Activated naive CD4-positive, alpha-beta T cell treated with anti-CD3 and anti-CD28 coated beads, Interleukin-2, amount 50 U/mL, for 24 hours (primary cell): ENCODE data around the gene P4HA1.
"Not testable (repeated sequence)": the region's sequence is repeated elsewhere in the genome, so short reads cannot be mapped to it uniquely, and the experiment has no call there.

Experiments
- H3K27ac Mint-ChIP-seq: one replicate; pipeline ENCODE4 v1.8.0; 2021; ENCODE audit warnings: mild to moderate bottlenecking, mixed read lengths
- H3K27me3 Mint-ChIP-seq: one replicate; pipeline ENCODE4 v1.8.0; 2021; ENCODE audit warnings: mixed read lengths
- H3K36me3 Mint-ChIP-seq: one replicate; pipeline ENCODE4 v1.8.0; 2021; ENCODE audit warnings: mixed read lengths
- H3K4me1 Mint-ChIP-seq: one replicate; pipeline ENCODE4 v1.8.0; 2021; ENCODE audit warnings: mixed read lengths
- H3K4me3 Mint-ChIP-seq: one replicate; pipeline ENCODE4 v1.8.0; 2021; ENCODE audit warnings: mild to moderate bottlenecking, mixed read lengths
- H3K9me3 Mint-ChIP-seq: one replicate; pipeline ENCODE4 v1.8.0; 2021; ENCODE audit warnings: mixed read lengths

Gene P4HA1

DNA sequence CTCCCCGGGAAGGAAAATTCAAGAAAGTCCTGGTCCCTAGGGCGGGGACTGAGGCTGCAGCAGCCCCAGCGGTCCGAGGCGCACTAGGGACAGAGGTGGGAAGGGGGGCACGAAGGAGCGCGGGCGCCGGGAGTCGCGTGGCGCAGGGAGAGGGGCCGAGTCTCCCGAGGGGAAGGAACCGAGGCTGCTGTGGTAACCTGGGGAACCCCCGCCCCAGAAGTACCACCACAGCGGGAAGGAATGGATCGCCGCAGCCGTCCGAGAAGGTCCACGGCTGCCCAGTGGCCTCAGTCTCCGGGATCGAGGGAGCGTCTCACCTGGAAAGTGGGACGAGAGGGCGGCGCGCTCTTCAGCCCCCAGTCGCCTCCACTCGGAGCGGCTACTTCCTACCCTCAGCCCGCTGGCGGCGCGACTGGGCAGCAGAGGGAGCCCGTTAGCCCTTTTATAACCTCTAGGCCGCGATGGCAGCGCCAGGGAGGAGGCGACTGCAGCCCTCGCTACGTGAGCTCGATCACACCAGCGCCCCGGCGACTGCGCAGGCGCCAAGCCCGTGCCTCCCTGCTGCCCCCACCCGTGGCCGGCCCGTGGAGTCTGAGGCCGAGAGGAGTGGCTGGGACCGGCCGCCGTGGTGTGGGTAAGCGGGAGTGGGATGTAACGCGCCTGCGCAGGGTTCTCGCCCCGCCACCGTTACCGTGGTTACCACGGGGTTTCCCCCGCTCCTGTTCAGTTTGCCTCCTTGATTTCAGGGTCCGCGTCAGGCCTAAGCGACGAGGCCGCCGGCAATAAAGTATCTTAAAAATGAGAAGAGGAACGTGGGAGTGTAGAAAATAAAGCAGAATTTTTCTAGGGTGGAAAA, at the start of gene P4HA1:
TSS of gene P4HA1 (minus strand) at position 418 of the 856 bp plus-strand sequence. CDS start 21,983 bp downstream, outside the sequence.
- Mint-ChIP-seq H3K36me3 (peaks cover 1% of the 10 kb centered on the region), H3K9me3 (no peaks in the 10 kb centered on the region), H3K27ac (peak within 1 kb of the TSS; percentile 93), H3K4me3 (peak within 1 kb of the TSS; percentile 98), H3K4me1 (peaks cover 40% of the 10 kb centered on the region), H3K27me3 (no peaks in the 10 kb centered on the region)

DNA sequence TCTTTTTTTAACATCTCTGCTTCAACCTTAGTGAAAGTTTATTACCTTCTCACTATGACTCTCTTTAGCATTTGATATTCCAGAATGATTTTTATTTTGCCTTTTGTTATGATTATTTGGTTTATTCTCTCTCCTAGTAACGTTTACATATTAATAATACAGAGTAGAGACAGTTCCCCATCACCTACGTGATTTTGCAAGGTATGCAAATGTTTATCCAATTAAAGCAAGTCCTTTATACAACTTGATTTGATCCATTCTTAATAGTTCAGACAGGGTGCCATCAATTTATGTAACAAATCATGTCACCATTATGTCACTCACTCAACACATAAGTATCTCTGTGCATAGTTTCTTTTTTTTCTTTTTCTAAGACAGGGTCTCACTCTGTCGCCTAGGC, 44.9 kb upstream of the P4HA1 start:
- Mint-ChIP-seq H3K4me3 (no peak overlapping the region), H3K27me3 (no peaks in the 10 kb centered on the region), H3K4me1 (no peaks in the 10 kb centered on the region), H3K36me3 (peaks cover 20% of the 10 kb centered on the region), H3K27ac (no peak overlapping the region), H3K9me3 (no peaks in the 10 kb centered on the region)

DNA sequence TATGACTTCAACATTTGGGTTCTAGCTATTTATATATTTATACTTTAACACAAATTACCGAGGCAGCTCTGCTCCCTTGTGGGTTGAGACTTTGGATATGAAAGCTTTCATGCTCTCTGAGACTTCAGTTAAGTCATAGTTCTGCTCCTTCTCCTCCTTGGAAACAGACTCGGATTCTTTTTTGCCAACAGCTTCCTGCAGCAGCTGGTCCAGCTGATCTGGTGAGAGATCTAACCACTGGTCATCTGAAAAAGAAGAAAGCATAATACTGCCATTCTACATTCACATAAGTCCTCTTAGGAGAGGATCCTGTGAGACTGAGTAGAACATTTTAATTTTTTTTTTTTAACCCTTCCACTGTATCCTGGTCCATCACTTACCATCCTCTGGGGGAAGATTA, 42.6 kb upstream of the P4HA1 start:
- no peaks in the 10 kb centered on the region for H3K27me3 Mint-ChIP-seq
- H3K4me3 Mint-ChIP-seq = no peak overlapping the region
- no peak overlapping the region for H3K27ac Mint-ChIP-seq
- H3K9me3 Mint-ChIP-seq = no peaks in the 10 kb centered on the region
- H3K4me1 Mint-ChIP-seq = no peaks in the 10 kb centered on the region
- H3K36me3 Mint-ChIP-seq = peaks cover 24% of the 10 kb centered on the region

DNA sequence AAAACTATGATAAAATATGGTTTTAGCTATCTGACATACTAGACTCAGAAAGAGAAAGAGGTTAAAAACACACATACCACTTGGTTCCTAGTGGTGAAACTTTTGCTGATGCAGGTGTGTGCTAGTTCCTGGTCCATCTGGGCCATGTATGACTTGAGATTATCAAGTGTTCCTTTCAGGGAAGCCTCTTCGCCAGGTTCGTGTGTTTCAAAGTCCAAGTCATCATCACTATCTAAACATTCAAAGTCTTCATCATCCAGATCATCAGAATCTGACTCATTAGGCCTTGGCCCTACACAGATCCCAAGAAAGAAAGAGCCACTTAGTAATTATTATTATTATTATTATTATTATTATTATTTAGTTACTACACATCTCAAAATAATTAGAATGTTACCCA, 40.0 kb upstream of the P4HA1 start:
- no peaks in the 10 kb centered on the region for H3K27me3 Mint-ChIP-seq
- H3K36me3 Mint-ChIP-seq = peaks cover 18% of the 10 kb centered on the region
- H3K4me1 Mint-ChIP-seq = no peaks in the 10 kb centered on the region

DNA sequence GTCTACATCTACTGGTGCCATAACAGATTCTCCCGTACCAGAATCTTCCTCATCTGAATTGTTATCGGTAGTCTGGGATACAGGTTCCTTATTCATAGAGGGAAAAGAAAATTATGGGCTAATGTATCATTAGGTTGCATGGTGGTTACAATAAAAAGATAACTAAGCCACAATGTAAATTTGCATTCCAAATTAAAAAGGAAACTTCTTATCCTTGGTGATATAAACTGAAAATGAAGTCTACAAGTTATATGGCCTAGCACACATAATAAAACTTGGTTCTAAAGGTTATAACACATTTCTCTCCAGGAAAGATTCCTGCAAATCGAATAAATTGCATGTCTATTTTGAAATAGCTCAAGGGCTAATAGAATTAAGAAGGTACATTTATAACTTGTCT, 38.1 kb upstream of the P4HA1 start:
- peaks cover 21% of the 10 kb centered on the region for H3K36me3 Mint-ChIP-seq
- no peaks in the 10 kb centered on the region for H3K9me3 Mint-ChIP-seq
- H3K27ac Mint-ChIP-seq = no peak overlapping the region
- H3K4me1 Mint-ChIP-seq = no peaks in the 10 kb centered on the region
- no peaks in the 10 kb centered on the region for H3K27me3 Mint-ChIP-seq
- no peak overlapping the region for H3K4me3 Mint-ChIP-seq

More for the DNA sequence above, 40.0 kb upstream of the P4HA1 start:
- no peak overlapping the region for H3K27ac Mint-ChIP-seq
- H3K9me3 Mint-ChIP-seq = no peaks in the 10 kb centered on the region
- H3K4me3 Mint-ChIP-seq = no peak overlapping the region

DNA sequence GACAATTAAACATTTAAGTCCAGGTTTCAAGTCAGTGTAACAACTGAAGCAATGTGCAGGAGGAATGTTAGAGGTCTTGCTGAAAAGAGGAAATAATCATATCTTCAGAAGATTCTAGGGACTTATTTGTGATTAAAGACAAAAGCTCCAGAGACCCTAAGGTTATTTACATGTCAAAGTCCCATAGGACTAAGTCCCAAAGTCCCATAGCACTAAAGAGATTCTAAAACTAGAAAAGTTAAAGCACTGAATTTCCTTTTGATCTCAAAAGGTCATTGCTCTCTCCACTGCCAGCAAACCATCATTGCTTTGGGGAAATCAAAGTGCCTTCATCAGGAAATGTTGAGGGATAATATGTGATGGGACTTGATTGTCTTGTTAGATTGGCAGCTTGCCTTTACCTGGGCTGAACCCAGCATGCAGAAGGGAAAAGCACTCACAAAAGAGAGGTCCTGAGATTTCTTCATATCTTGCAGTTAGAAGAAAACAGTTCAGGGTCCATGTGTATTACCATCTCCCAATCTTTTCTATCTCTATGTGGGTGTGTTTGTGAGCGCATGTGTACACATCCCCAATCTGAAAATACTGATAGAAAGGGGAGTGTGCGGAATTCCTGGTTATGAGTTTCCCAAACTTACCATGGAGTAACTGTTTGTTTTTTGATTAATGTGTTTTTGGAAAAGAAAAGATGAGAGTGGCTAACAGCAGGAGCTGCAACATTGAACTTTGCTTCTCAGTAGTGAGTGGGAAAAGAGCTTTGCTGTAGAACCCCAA, 35.4 kb upstream of the P4HA1 start:
- Mint-ChIP-seq H3K27ac (no peak overlapping the region), H3K36me3 (peaks cover 18% of the 10 kb centered on the region), H3K4me1 (no peaks in the 10 kb centered on the region), H3K9me3 (no peaks in the 10 kb centered on the region), H3K27me3 (no peaks in the 10 kb centered on the region), H3K4me3 (no peak overlapping the region)

DNA sequence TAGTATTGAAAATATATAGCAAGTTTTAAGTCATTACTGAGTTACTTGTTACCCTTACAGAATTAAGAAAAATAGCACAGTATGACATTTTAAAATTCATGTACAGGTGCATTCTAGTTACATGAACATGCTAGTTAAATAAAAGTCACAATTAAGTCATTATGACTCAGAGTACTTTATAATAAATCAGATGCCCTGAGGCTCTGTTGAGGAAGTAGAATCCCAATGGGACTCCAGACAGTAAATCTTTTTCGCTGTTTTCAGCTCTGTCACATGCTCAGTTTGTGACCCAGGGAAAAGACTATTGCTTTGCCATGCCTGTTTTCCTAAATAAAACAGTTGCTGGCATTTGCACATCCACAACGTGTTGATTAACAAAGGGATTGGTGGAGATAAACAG, 34.6 kb upstream of the P4HA1 start:
- peaks cover 14% of the 10 kb centered on the region for H3K36me3 Mint-ChIP-seq
- no peaks in the 10 kb centered on the region for H3K9me3 Mint-ChIP-seq
- no peaks in the 10 kb centered on the region for H3K4me1 Mint-ChIP-seq
- H3K4me3 Mint-ChIP-seq = no peak overlapping the region
- H3K27me3 Mint-ChIP-seq = no peaks in the 10 kb centered on the region
- H3K27ac Mint-ChIP-seq = no peak overlapping the region

DNA sequence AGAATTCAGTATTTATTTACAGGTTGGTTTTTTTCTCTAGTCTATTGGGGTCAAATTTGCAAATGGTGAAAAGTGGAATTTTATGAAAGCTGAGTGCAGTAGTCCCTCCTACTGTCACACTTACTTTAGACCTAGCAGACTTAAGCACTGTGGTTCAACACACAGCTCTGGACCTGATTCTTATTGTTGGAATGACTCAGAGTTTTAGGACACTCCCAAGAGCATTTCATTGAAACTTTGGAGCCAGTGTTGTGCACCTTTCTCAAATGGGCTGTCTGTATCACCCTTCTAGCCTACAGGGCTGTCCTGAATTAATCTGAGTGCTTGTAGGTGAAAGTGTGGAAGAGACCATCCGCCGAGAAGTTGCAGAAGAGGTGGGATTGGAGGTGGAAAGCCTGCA, 29.7 kb upstream of the P4HA1 start:
- no peaks in the 10 kb centered on the region for H3K9me3 Mint-ChIP-seq
- H3K36me3 Mint-ChIP-seq = peaks cover 11% of the 10 kb centered on the region
- no peak overlapping the region for H3K27ac Mint-ChIP-seq
- no peak overlapping the region for H3K4me3 Mint-ChIP-seq
- H3K4me1 Mint-ChIP-seq = no peaks in the 10 kb centered on the region
- H3K27me3 Mint-ChIP-seq = no peaks in the 10 kb centered on the region

DNA sequence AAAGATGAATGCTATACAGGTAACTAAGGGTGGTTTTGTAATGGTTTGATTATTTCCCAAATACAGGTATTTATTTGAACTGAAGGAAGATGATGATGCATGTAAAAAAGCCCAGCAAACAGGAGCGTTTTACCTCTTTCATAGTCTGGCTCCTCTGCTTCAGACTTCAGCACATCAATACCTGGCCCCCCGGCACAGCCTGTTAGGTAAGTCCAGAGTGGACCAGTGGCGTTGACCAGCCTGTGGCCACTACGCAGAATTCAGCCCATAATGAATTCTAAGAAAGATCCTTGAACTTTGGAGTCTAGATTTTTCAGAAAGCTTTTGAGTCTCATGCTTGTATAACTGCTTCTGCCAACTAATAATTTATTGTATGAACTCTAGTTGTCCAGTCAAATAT, 23.3 kb upstream of the P4HA1 start:
- H3K27me3 Mint-ChIP-seq = no peaks in the 10 kb centered on the region
- peaks cover 6% of the 10 kb centered on the region for H3K36me3 Mint-ChIP-seq
- H3K4me3 Mint-ChIP-seq = no peak overlapping the region
- H3K9me3 Mint-ChIP-seq = no peaks in the 10 kb centered on the region
- H3K4me1 Mint-ChIP-seq = peaks cover 10% of the 10 kb centered on the region
- no peak overlapping the region for H3K27ac Mint-ChIP-seq

DNA sequence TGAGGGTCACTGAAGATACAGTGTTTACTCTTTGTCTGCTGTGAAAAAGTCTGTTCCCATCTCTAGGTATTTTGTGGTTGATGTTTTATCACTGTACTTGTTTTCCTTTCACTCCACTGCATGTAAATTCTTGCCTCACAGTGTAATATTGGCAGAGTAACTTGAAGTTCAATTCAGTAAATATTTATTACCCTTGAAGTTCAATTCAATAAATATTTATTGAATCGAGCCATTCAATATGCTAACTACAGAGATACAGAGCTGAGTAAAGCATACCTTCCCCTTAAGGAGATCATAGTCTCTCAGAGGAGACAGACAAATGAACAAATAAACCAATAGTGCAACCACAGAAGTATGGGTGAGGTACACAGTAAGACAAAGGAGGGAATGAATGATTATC, 22.8 kb upstream of the P4HA1 start:
- Mint-ChIP-seq H3K4me3 (no peak overlapping the region), H3K27ac (no peak overlapping the region), H3K9me3 (no peaks in the 10 kb centered on the region), H3K27me3 (no peaks in the 10 kb centered on the region), H3K4me1 (peaks cover 10% of the 10 kb centered on the region), H3K36me3 (peaks cover 6% of the 10 kb centered on the region)

DNA sequence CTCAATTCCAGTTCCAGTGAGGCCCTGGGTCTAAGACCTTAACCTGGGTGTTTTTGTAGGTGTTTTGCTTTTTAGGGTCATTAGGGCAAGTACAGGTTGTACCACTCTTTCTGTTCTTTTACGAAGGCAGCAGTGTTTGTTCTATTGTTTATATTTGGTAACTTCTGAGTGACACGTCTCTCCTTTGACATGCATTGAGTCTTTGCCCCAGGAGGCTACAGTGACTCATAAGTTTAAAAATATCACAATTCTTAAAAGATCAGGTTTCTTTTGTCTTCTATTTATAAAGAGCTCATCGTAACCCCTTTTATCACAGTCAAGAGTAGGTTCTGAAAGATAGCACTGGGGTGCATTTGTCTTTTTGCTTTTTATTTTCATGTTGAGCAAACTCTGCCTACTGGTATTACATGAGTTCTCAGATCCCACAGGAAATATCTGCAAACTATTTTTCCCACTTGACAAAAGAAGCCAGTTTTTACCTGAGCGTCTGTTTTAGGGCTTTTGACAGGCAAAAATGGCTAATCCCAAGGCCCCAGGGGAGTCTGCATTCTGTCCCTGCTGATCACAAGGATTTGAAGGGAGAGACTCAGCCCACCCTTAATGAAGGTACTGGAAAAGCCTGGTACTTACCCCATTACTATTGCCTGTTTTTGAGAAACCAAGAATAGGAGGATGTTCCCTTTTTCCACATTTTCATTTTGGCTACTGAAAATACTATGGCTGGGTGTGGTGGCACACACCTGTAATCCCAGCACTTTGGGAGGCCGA, 21.5 kb upstream of the P4HA1 start:
- Mint-ChIP-seq H3K9me3 (no peaks in the 10 kb centered on the region), H3K4me1 (peaks cover 10% of the 10 kb centered on the region), H3K27ac (no peak overlapping the region), H3K27me3 (no peaks in the 10 kb centered on the region), H3K36me3 (peaks cover 6% of the 10 kb centered on the region), H3K4me3 (no peak overlapping the region)

DNA sequence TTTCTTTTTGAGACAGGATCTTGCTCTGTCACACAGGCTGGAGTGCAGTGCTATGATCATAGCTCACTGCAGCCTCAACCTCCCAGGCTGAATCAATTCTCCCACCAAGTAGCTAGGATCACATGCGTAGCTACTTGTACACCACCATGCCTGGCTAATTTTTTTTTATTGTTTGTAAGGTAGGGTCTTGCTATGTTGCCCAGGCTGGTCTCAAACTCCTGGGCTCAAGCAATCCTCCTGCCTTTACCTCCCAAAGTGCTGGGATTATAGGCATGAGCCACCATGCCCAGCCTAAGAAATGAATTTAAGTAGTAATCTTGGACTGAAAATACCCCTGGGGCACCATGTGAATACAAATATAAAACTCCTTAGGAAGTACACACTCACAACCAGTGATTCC, 19.4 kb upstream of the P4HA1 start:
- no peak overlapping the region for H3K27ac Mint-ChIP-seq
- peaks cover 6% of the 10 kb centered on the region for H3K36me3 Mint-ChIP-seq

DNA sequence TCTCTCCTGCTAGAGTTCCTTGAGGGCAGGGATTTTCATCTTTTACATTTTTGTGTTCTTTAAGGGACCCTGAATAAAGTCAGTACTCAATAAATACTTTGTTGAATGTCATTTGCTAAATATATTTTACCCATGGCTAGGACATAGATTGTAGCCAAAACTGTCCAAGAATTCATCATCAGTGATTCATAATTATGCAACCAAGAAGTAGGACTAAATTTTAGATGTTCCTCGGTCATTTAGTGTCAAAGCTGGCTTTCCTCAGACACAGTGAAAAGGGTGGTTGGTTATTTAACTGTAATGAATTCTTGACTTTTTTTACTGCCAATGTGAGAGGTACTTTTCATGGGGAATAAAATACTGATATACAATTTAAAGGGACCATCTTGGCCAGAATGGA, 16.9 kb upstream of the P4HA1 start:
- Mint-ChIP-seq H3K27me3 (no peaks in the 10 kb centered on the region), H3K4me1 (peaks cover 19% of the 10 kb centered on the region), H3K9me3 (no peaks in the 10 kb centered on the region), H3K27ac (no peak overlapping the region), H3K4me3 (no peak overlapping the region), H3K36me3 (peaks cover 3% of the 10 kb centered on the region)

More for the DNA sequence above, 19.4 kb upstream of the P4HA1 start:
- H3K27me3 Mint-ChIP-seq = no peaks in the 10 kb centered on the region
- peaks cover 16% of the 10 kb centered on the region for H3K4me1 Mint-ChIP-seq
- no peaks in the 10 kb centered on the region for H3K9me3 Mint-ChIP-seq
- H3K4me3 Mint-ChIP-seq = no peak overlapping the region

DNA sequence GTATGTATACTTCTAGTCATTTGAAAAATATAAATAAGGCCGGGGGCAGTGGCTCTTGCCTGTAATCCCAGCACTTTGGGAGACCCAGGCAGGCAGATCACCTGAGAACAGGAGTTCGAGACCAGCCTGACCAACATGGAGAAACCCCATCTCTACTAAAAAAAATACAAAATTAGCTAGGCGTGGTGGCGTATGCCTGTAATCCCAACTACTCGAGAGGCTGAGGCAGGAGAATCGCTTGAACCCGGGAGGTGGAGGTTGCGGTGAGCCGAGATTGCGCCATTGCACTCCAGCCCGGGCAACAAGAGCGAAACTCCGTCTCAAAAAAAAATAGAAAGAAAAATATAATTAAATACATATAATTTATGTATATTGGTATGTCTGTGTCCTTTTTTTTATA, 15.4 kb upstream of the P4HA1 start:
- Mint-ChIP-seq H3K4me1 (peaks cover 14% of the 10 kb centered on the region), H3K27ac (peak overlapping the region; percentile 51)
- H3K4me3 Mint-ChIP-seq, H3K27me3 Mint-ChIP-seq, H3K36me3 Mint-ChIP-seq, H3K9me3 Mint-ChIP-seq: not testable (repeated sequence)

DNA sequence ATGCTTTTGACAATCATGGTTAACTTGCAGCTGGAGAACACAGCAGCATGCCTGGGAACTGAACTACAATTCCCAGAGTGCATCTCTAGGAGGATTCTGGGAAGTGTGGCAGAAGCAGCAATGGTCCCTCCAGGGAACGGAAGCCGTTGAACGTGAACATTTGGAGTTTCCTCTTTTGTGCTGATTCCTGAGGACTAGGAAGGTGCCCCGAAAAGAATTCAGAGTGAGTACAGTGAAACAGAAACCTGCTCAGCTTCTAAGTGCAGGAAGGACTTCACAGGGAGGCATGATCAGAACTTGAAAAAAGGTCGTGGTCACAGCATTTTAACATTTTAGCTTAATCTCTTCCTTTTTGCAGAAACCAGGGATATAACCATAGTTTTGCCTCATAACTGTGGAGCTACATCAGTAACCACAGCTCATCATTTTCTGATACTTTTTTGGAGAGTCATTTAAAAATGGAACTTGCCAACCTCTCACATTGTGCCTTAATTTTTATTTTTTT, 13.7 kb upstream of the P4HA1 start, which contains the start of gene NUDT13:
TSS of gene NUDT13 (plus strand) at position 111 of the 505 bp plus-strand sequence. CDS start 3,911 bp downstream, outside the sequence.
- Mint-ChIP-seq H3K4me1 (peaks cover 14% of the 10 kb centered on the region), H3K36me3 (peaks cover 10% of the 10 kb centered on the region), H3K27me3 (no peaks in the 10 kb centered on the region), H3K4me3 (peak within 1 kb of the TSS; percentile 81), H3K27ac (peak within 1 kb of the TSS; percentile 85), H3K9me3 (no peaks in the 10 kb centered on the region)
